Activated CD4-positive, alpha-beta T cell treated with anti-CD3 and anti-CD28 coated beads for 36 hours (primary cell): ENCODE data around the gene EPHA1. TPM values are rescaled to one million over a fixed set of nuclear protein-coding genes. Genes with fewer than 3 reads are reported as not detected.
A peak's percentile ranks its signal among the peaks of the same experiment; 100 is the strongest.

ENCODE experiments used
- ATAC-seq: fragments of 200-7000 bp; cut with Tn5 transposase; one replicate; pipeline ENCODE4 v1.10.0; 2021; ENCODE audit warnings: mild to moderate bottlenecking, moderate library complexity
- CTCF ChIA-PET: fragments of 350-600 bp; sonication (Branson Sonifier 250); formaldehyde crosslinking; loops from one replicate; lab custom pipeline; 2021; ENCODE audit warnings: antibody characterized with exemption; lab: Charles Lee
- POLR2A ChIA-PET: fragments of 350-600 bp; sonication (Branson Sonifier 250); formaldehyde crosslinking; loops from one replicate; lab custom pipeline; 2021; ENCODE audit warnings: antibody characterized with exemption, inconsistent platforms; lab: Charles Lee
- DNase-seq: peaks from one replicate; pipeline ENCODE4 v3.0.0-alpha.2; 2020
- H3K27ac Mint-ChIP-seq: one replicate; pipeline ENCODE4 v1.8.0; 2021; ENCODE audit warnings: mixed read lengths
- H3K27me3 Mint-ChIP-seq: one replicate; pipeline ENCODE4 v1.8.0; 2021; ENCODE audit warnings: mixed read lengths
- H3K36me3 Mint-ChIP-seq: one replicate; pipeline ENCODE4 v1.8.0; 2021; ENCODE audit warnings: low read depth, mixed read lengths
- H3K4me1 Mint-ChIP-seq: one replicate; pipeline ENCODE4 v1.8.0; 2021; ENCODE audit warnings: mixed read lengths
- H3K4me3 Mint-ChIP-seq: one replicate; pipeline ENCODE4 v1.8.0; 2021; ENCODE audit warnings: mild to moderate bottlenecking, moderate library complexity, mixed read lengths
- H3K9me3 Mint-ChIP-seq: one replicate; pipeline ENCODE4 v1.8.0; 2021; ENCODE audit warnings: low read depth, mixed read lengths
- intact Hi-C, 2 experiments: fragments of 100-400 bp; cut with DNase I in 1 of 2; cut with micrococcal nuclease in 1 of 2; formaldehyde crosslinking; loops; one replicate each; pipeline versions ENCODE4 v1.14.2 to v1.15.1; 2022 to 2024; cut with DNase I, micrococcal nuclease
- total RNA-seq, 2 experiments: library from RNA; stranded (reverse); gene quantifications; one replicate each; pipeline ENCODE4 v1.2.3, GENCODE V29; 2021

The EPHA1 gene
- total RNA-seq, 2 experiments from 2014 or later, result 2.4 to 2.8 TPM

GRCh38 chr7:143369678-143370651 is 38.7 kb downstream of the EPHA1 start:
- intact Hi-C loops, result no loop called here
- ATAC-seq (no peak), DNase-seq (no peak)
- Mint-ChIP-seq H3K9me3 (no peaks in the 10 kb centered on the region), H3K36me3 (no peaks in the 10 kb centered on the region), H3K4me1 (peaks cover 28% of the 10 kb centered on the region), H3K4me3 (no peak overlapping the region), H3K27ac (no peak overlapping the region), H3K27me3 (peaks cover 7% of the 10 kb centered on the region)
- ChIA-PET CTCF (interaction anchor here (0.6 to 2.6 kb wide), 7 partner anchors 9 to 107 kb away, joined by 3 to 19 read pairs (median 3); no protein-coding TSS in a partner anchor), POLR2A (no interaction called here)

- Mint-ChIP-seq H3K4me1 (peaks cover 16% of the 10 kb centered on the region), H3K27me3 (peaks cover 20% of the 10 kb centered on the region), H3K9me3 (no peaks in the 10 kb centered on the region), H3K27ac (no peak overlapping the region), H3K36me3 (no peaks in the 10 kb centered on the region), H3K4me3 (no peak overlapping the region)
- POLR2A ChIA-PET, result no interaction called here
- DNase-seq, result no peak
- intact Hi-C loops, result no loop called here
- CTCF ChIA-PET, result interaction anchor here (1.0 to 2.6 kb wide), 4 partner anchors 8 to 128 kb away, joined by 3 to 19 read pairs (median 5); no protein-coding TSS in a partner anchor
- ATAC-seq, result no peak
These were observed 40.3 kb downstream of the EPHA1 start for GRCh38 chr7:143368387-143368786.

- Mint-ChIP-seq H3K4me1 (peaks cover 16% of the 10 kb centered on the region), H3K36me3 (no peaks in the 10 kb centered on the region), H3K4me3 (no peak overlapping the region), H3K27ac (no peak overlapping the region), H3K9me3 (no peaks in the 10 kb centered on the region), H3K27me3 (peaks cover 25% of the 10 kb centered on the region)
- DNase-seq (no peak), ATAC-seq (no peak)
- intact Hi-C loops, result no loop called here
- POLR2A ChIA-PET, result no interaction called here
- CTCF ChIA-PET, result interaction anchor here (1.2 to 2.6 kb wide), 3 partner anchors 8 to 127 kb away, joined by 4 to 19 read pairs (median 6); no protein-coding TSS in a partner anchor
These were observed 40.7 kb downstream of the EPHA1 start for GRCh38 chr7:143367972-143368371.

GRCh38 chr7:143363016-143363937 is 45.4 kb downstream of the EPHA1 start:
- Mint-ChIP-seq H3K4me1 (peaks cover 3% of the 10 kb centered on the region), H3K27ac (no peak overlapping the region), H3K36me3 (no peaks in the 10 kb centered on the region), H3K27me3 (peaks cover 35% of the 10 kb centered on the region), H3K4me3 (peak overlapping the region; percentile 55), H3K9me3 (no peaks in the 10 kb centered on the region)
- intact Hi-C loops, result loop anchor here in 1 of 2 experiments (5.0 kb wide), 1 partner anchor 121 kb away; no protein-coding TSS in a partner anchor
- no peak for ATAC-seq
- CTCF ChIA-PET, result interaction anchor here (1.3 kb wide), 1 partner anchor 44 kb away, joined by 3 read pairs; no protein-coding TSS in a partner anchor
- no peak for DNase-seq
- POLR2A ChIA-PET, result no interaction called here

- intact Hi-C loops, result loop anchor here in 1 of 2 experiments (1.0 to 5.0 kb wide), 2 partner anchors 18 to 120 kb away; no protein-coding TSS in a partner anchor
- Mint-ChIP-seq H3K4me3 (peak within 1 kb of the TSS; percentile 77), H3K4me1 (peaks cover 3% of the 10 kb centered on the region), H3K27me3 (peaks cover 35% of the 10 kb centered on the region), H3K36me3 (no peaks in the 10 kb centered on the region), H3K9me3 (no peaks in the 10 kb centered on the region), H3K27ac (no peak within 1 kb of the TSS)
- POLR2A ChIA-PET, result interaction anchor here (0.5 kb wide), 1 partner anchor 174 kb away, joined by 6 read pairs; no protein-coding TSS in a partner anchor
- ATAC-seq (peak; percentile 74), DNase-seq (peak; percentile 60)
- CTCF ChIA-PET, result no interaction called here
These were observed 46.3 kb downstream of the EPHA1 start, which contains the start of gene FAM131B for GRCh38 chr7:143362131-143363015. Gene FAM131B (minus strand): TSS chr7:143362713. CDS start chr7:143362603, 110 bp downstream.

- H3K36me3 Mint-ChIP-seq, result no peaks in the 10 kb centered on the region
- H3K27ac Mint-ChIP-seq, result no peak overlapping the region
- H3K9me3 Mint-ChIP-seq, result no peaks in the 10 kb centered on the region
- intact Hi-C loops, result loop anchor here in 1 of 2 experiments (1.0 to 5.0 kb wide), 2 partner anchors 19 to 119 kb away; no protein-coding TSS in a partner anchor
- peak; percentile 27 for ATAC-seq
- peak overlapping the region; percentile 77 for H3K4me3 Mint-ChIP-seq
- peaks cover 3% of the 10 kb centered on the region for H3K4me1 Mint-ChIP-seq
- POLR2A ChIA-PET, result no interaction called here
- H3K27me3 Mint-ChIP-seq, result peaks cover 35% of the 10 kb centered on the region
- DNase-seq, result no peak
- CTCF ChIA-PET, result no interaction called here
These were observed 47.0 kb downstream of the EPHA1 start for GRCh38 chr7:143361552-143362130.

- ChIA-PET CTCF (interaction anchor here (0.6 to 1.6 kb wide), 4 partner anchors 8 to 560 kb away, joined by 3 to 6 read pairs (median 4); no protein-coding TSS in a partner anchor), POLR2A (no interaction called here)
- intact Hi-C loops, result loop anchor here in 1 of 2 experiments (5.0 kb wide), 1 partner anchor 119 kb away; no protein-coding TSS in a partner anchor
These were observed 47.7 kb downstream of the EPHA1 start for GRCh38 chr7:143360788-143361551.

GRCh38 chr7:143359771-143360353 is 48.8 kb downstream of the EPHA1 start:
- no peak overlapping the region for H3K4me3 Mint-ChIP-seq
- H3K4me1 Mint-ChIP-seq, result peaks cover 3% of the 10 kb centered on the region
- DNase-seq (no peak), ATAC-seq (no peak)
- intact Hi-C loops, result loop anchor here in 1 of 2 experiments (5.0 kb wide), 1 partner anchor 118 kb away; no protein-coding TSS in a partner anchor
- ChIA-PET CTCF (interaction anchor here (0.6 to 1.6 kb wide), 6 partner anchors 9 to 559 kb away, joined by 3 to 6 read pairs (median 4); no protein-coding TSS in a partner anchor), POLR2A (interaction anchor here (0.6 to 0.7 kb wide), 2 partner anchors 12 to 23 kb away, joined by 3 to 5 read pairs; no protein-coding TSS in a partner anchor)
- H3K27me3 Mint-ChIP-seq, result peaks cover 27% of the 10 kb centered on the region
- H3K9me3 Mint-ChIP-seq, result no peaks in the 10 kb centered on the region
- no peak overlapping the region for H3K27ac Mint-ChIP-seq
- H3K36me3 Mint-ChIP-seq, result no peaks in the 10 kb centered on the region

More at GRCh38 chr7:143360788-143361551, 47.7 kb downstream of the EPHA1 start:
- H3K27ac Mint-ChIP-seq, result no peak overlapping the region
- H3K4me1 Mint-ChIP-seq, result peaks cover 3% of the 10 kb centered on the region
- peak overlapping the region; percentile 32 for H3K4me3 Mint-ChIP-seq
- H3K27me3 Mint-ChIP-seq, result peaks cover 31% of the 10 kb centered on the region
- H3K9me3 Mint-ChIP-seq, result no peaks in the 10 kb centered on the region
- ATAC-seq (no peak), DNase-seq (no peak)
- H3K36me3 Mint-ChIP-seq, result no peaks in the 10 kb centered on the region

GRCh38 chr7:143358626-143359025 is 50.0 kb downstream of the EPHA1 start:
- H3K9me3 Mint-ChIP-seq, result no peaks in the 10 kb centered on the region
- H3K27ac Mint-ChIP-seq, result no peak overlapping the region
- H3K4me3 Mint-ChIP-seq, result no peak overlapping the region
- intact Hi-C loops, result no loop called here
- ChIA-PET POLR2A (no interaction called here), CTCF (interaction anchor here (0.5 to 1.6 kb wide), 3 partner anchors 15 to 50 kb away, joined by 3 read pairs; partner anchors contain the start of gene EPHA1)
- DNase-seq (no peak), ATAC-seq (no peak)
- peaks cover 3% of the 10 kb centered on the region for H3K4me1 Mint-ChIP-seq
- H3K36me3 Mint-ChIP-seq, result no peaks in the 10 kb centered on the region
- peaks cover 17% of the 10 kb centered on the region for H3K27me3 Mint-ChIP-seq
